Neural cell (in vitro differentiated cells): ENCODE results near the gene SLC9A7. TPM values are rescaled to one million over a fixed set of nuclear protein-coding genes. Genes with fewer than 3 reads are reported as not detected.

Experiments
- H2AFZ ChIP-seq: fragments of 200-600, 300-800 bp; sonication (generic), shearing (Covaris generic); 2 replicates; pipeline ENCODE4 v1.6.0; 2014; ENCODE audit warnings: low read depth, mild to moderate bottlenecking, antibody characterized with exemption, low read length, moderate library complexity
- H3F3A ChIP-seq: fragments of 200-600 bp; shearing (Covaris generic); 2 replicates; pipeline ENCODE4 v1.6.1; 2016; ENCODE audit warnings: mild to moderate bottlenecking, moderate library complexity, mixed read lengths, antibody characterized with exemption, low read length; ENCODE audit not compliant: insufficient read depth, poor library complexity, severe bottlenecking
- H3K27ac ChIP-seq: fragments of 200-600, 300-800 bp; sonication (generic), shearing (Covaris generic); 2 replicates; pipeline ENCODE4 v1.5.1; 2014; ENCODE audit warnings: mild to moderate bottlenecking, low read length, moderate library complexity
- H3K27me3 ChIP-seq: fragments of 300-800, 200-600 bp; sonication (generic), shearing (Covaris generic); 2 replicates; pipeline ENCODE4 v1.6.0; 2014; ENCODE audit warnings: mild to moderate bottlenecking, low read depth, low read length, moderate library complexity; ENCODE audit not compliant: insufficient read depth
- H3K36me3 ChIP-seq: fragments of 300-800, 200-600 bp; sonication (generic), shearing (Covaris generic); 2 replicates; pipeline ENCODE4 v1.5.1; 2014; ENCODE audit warnings: mild to moderate bottlenecking, antibody characterized with exemption, low read length, moderate library complexity; ENCODE audit not compliant: insufficient read depth
- H3K4me2 ChIP-seq: fragments of 300-800, 200-600 bp; sonication (generic), shearing (Covaris generic); 2 replicates; pipeline ENCODE4 v1.6.0; 2014; ENCODE audit warnings: mild to moderate bottlenecking, low read length
- H3K4me3 ChIP-seq: fragments of 300-800, 200-600 bp; sonication (generic), shearing (Covaris generic); 2 replicates; pipeline ENCODE4 v1.5.1; 2014; ENCODE audit warnings: mild to moderate bottlenecking, low read length, moderate library complexity
- H3K79me2 ChIP-seq: fragments of 200-600 bp; shearing (Covaris generic); replicated peaks from 2 replicates; pipeline ENCODE4 v1.6.0; 2014; ENCODE audit warnings: mild to moderate bottlenecking, low read length, moderate library complexity; ENCODE audit not compliant: insufficient read depth
- H3K9ac ChIP-seq: fragments of 300-800, 200-600 bp; sonication (generic), shearing (Covaris generic); 2 replicates; pipeline ENCODE4 v1.6.1; 2016; ENCODE audit warnings: mild to moderate bottlenecking, low read length, mixed read lengths
- H3K9me2 ChIP-seq: fragments of 200-600 bp; shearing (Covaris generic); 2 replicates; pipeline ENCODE4 v1.6.1; 2016; ENCODE audit warnings: mild to moderate bottlenecking, low read length, mixed read lengths; ENCODE audit not compliant: insufficient read depth
- H3K9me3 ChIP-seq: fragments of 200-600, 300-800 bp; sonication (generic), shearing (Covaris generic); 2 replicates; pipeline ENCODE4 v1.6.1; 2016; ENCODE audit warnings: mild to moderate bottlenecking, mixed run types, low read length, moderate library complexity, mixed read lengths
- H4K20me1 ChIP-seq: fragments of 200-600 bp; shearing (Covaris generic); 2 replicates; pipeline ENCODE4 v1.6.1; 2016; ENCODE audit warnings: mild to moderate bottlenecking, mixed run types; ENCODE audit not compliant: insufficient read depth
- EP300 ChIP-seq: fragments of 450-650 bp; conservative IDR thresholded peaks from 2 replicates; pipeline ENCODE4 v1.6.1; 2014; ENCODE audit warnings: antibody characterized with exemption, mild to moderate bottlenecking, moderate library complexity; ENCODE audit not compliant: poor library complexity, severe bottlenecking
- EZH2 ChIP-seq: fragments of 200-600, 300-800 bp; shearing (Covaris generic), sonication (generic); IDR thresholded peaks from 2 replicates; pipeline ENCODE4 v1.6.1; 2014; ENCODE audit warnings: antibody characterized with exemption, low read length, borderline replicate concordance, mild to moderate bottlenecking; ENCODE audit not compliant: insufficient read depth, poor library complexity, severe bottlenecking
- MXI1 ChIP-seq: fragments of 450-650 bp; conservative IDR thresholded peaks from 2 replicates; pipeline ENCODE4 v1.6.1; 2014; ENCODE audit warnings: antibody characterized with exemption, mild to moderate bottlenecking; ENCODE audit not compliant: poor library complexity, severe bottlenecking
- POLR2AphosphoS5 ChIP-seq: IDR thresholded peaks from 2 replicates; pipeline ENCODE4 v1.6.1; 2012
- RAD21 ChIP-seq: fragments of 450-650 bp; conservative IDR thresholded peaks from 2 replicates; pipeline ENCODE4 v1.6.1; 2014; ENCODE audit warnings: antibody characterized with exemption, mild to moderate bottlenecking, moderate library complexity
- SMC3 ChIP-seq: fragments of 450-650 bp; conservative IDR thresholded peaks from 2 replicates; pipeline ENCODE4 v1.6.1; 2014; ENCODE audit warnings: antibody characterized with exemption, mild to moderate bottlenecking, moderate library complexity; ENCODE audit not compliant: poor library complexity
- TAF1 ChIP-seq: IDR thresholded peaks from 2 replicates; pipeline ENCODE4 v1.6.1; 2012; ENCODE audit warnings: low read depth
- polyA plus RNA-seq: library from polyadenylated mRNA; depleted of rRNA; stranded (reverse); fragments of >200 nt; gene quantifications from 2 replicates; pipeline ENCODE4 v1.2.3, GENCODE V29; 2014
- TF ChIP-seq, protein P1 (sequence below): fragments of 450-650 bp; IDR thresholded peaks from 2 replicates; pipeline ENCODE4 v1.5.1; 2014; ENCODE audit warnings: antibody characterized with exemption, mild to moderate bottlenecking, moderate library complexity; ENCODE audit not compliant: poor library complexity, severe bottlenecking
- TF ChIP-seq, protein P2 (sequence below): IDR thresholded peaks from 2 replicates; pipeline ENCODE4 v1.6.1; 2012; ENCODE audit warnings: borderline replicate concordance

Gene SLC9A7
- polyA plus RNA-seq, 1 donor from 2014 or later, result 12.1 TPM

GRCh38 chrX:46793386-46794143 lies 34.6 kb upstream of the SLC9A7 start:
- Histone ChIP-seq H4K20me1 (no peaks in the 10 kb centered on the region), H3K9me2 (no peaks in the 10 kb centered on the region), H3K9me3 (no peaks in the 10 kb centered on the region), H3K4me2 (no peak overlapping the region), H3K27me3 (no peaks in the 10 kb centered on the region), H3K4me3 (no peak overlapping the region), H2AFZ (no peak overlapping the region), H3K36me3 (no peaks in the 10 kb centered on the region), H3K9ac (no peak overlapping the region), H3F3A (no peaks in the 10 kb centered on the region), H3K79me2 (no peaks in the 10 kb centered on the region), H3K27ac (no peak overlapping the region)
- TF ChIP-seq EP300, result no peak
- TF ChIP-seq MXI1, result no peak
- no peak for TF ChIP-seq EZH2
- no peak for TF ChIP-seq TAF1
- no peak for TF ChIP-seq SMC3
- TF ChIP-seq, protein P1, sequence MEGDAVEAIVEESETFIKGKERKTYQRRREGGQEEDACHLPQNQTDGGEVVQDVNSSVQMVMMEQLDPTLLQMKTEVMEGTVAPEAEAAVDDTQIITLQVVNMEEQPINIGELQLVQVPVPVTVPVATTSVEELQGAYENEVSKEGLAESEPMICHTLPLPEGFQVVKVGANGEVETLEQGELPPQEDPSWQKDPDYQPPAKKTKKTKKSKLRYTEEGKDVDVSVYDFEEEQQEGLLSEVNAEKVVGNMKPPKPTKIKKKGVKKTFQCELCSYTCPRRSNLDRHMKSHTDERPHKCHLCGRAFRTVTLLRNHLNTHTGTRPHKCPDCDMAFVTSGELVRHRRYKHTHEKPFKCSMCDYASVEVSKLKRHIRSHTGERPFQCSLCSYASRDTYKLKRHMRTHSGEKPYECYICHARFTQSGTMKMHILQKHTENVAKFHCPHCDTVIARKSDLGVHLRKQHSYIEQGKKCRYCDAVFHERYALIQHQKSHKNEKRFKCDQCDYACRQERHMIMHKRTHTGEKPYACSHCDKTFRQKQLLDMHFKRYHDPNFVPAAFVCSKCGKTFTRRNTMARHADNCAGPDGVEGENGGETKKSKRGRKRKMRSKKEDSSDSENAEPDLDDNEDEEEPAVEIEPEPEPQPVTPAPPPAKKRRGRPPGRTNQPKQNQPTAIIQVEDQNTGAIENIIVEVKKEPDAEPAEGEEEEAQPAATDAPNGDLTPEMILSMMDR, result no peak
- no peak for TF ChIP-seq POLR2AphosphoS5
- TF ChIP-seq, protein P2, sequence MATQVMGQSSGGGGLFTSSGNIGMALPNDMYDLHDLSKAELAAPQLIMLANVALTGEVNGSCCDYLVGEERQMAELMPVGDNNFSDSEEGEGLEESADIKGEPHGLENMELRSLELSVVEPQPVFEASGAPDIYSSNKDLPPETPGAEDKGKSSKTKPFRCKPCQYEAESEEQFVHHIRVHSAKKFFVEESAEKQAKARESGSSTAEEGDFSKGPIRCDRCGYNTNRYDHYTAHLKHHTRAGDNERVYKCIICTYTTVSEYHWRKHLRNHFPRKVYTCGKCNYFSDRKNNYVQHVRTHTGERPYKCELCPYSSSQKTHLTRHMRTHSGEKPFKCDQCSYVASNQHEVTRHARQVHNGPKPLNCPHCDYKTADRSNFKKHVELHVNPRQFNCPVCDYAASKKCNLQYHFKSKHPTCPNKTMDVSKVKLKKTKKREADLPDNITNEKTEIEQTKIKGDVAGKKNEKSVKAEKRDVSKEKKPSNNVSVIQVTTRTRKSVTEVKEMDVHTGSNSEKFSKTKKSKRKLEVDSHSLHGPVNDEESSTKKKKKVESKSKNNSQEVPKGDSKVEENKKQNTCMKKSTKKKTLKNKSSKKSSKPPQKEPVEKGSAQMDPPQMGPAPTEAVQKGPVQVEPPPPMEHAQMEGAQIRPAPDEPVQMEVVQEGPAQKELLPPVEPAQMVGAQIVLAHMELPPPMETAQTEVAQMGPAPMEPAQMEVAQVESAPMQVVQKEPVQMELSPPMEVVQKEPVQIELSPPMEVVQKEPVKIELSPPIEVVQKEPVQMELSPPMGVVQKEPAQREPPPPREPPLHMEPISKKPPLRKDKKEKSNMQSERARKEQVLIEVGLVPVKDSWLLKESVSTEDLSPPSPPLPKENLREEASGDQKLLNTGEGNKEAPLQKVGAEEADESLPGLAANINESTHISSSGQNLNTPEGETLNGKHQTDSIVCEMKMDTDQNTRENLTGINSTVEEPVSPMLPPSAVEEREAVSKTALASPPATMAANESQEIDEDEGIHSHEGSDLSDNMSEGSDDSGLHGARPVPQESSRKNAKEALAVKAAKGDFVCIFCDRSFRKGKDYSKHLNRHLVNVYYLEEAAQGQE, result no peak
- no peak for TF ChIP-seq RAD21

GRCh38 chrX:46792810-46793188 lies 33.9 kb upstream of the SLC9A7 start:
- Histone ChIP-seq H3K36me3 (no peaks in the 10 kb centered on the region), H3K9me2 (no peaks in the 10 kb centered on the region), H3K4me2 (no peak overlapping the region), H3K79me2 (no peaks in the 10 kb centered on the region), H3K4me3 (no peak overlapping the region), H3K9ac (no peak overlapping the region), H3K27me3 (no peaks in the 10 kb centered on the region), H2AFZ (no peak overlapping the region), H3F3A (no peaks in the 10 kb centered on the region), H3K27ac (no peak overlapping the region), H4K20me1 (no peaks in the 10 kb centered on the region), H3K9me3 (no peaks in the 10 kb centered on the region)
- TF ChIP-seq, protein P1, result no peak
- no peak for TF ChIP-seq SMC3
- no peak for TF ChIP-seq EZH2
- TF ChIP-seq POLR2AphosphoS5, result no peak
- TF ChIP-seq MXI1, result no peak
- TF ChIP-seq EP300, result no peak
- TF ChIP-seq TAF1, result no peak
- TF ChIP-seq, protein P2, result no peak
- TF ChIP-seq RAD21, result no peak
